Neural progenitor cell (in vitro differentiated cells): ENCODE data around the gene FBXL2.
"Not testable (repeated sequence)": the region's sequence is repeated elsewhere in the genome, so short reads cannot be mapped to it uniquely, and the experiment has no call there.

Experiments
- EZH2phosphoT487 ChIP-seq: fragments of 200-600 bp; sonication (generic); IDR thresholded peaks from 2 replicates; pipeline ENCODE4 v1.6.1; 2017; ENCODE audit warnings: antibody characterized with exemption
- TF ChIP-seq, protein P1 (sequence below): fragments of 200-600 bp; sonication (generic); IDR thresholded peaks from 2 replicates; pipeline ENCODE4 v1.5.1; 2017; ENCODE audit warnings: antibody characterized with exemption, mild to moderate bottlenecking

DNA sequence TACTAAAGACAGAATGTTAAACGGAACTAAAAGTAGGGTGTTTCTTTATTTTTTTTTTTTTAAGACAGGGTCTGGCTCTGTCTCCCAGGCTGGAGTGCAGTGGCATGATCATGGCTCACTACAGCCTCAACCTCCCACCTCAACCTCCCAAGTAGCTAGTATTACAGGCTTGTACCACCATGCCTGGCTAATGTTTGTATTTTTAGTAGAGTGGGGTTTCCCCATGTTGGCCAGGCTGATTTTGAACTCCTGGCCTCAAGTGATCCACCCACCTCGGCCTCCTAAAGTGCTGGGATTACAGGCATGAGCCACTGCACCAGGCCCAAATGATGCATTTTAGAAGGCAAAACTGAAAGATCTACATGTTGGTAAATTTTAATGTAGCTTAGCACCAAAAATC lies 152.1 kb downstream of the FBXL2 start:
- TF ChIP-seq EZH2phosphoT487 = not testable (repeated sequence)
- TF ChIP-seq, protein P1, sequence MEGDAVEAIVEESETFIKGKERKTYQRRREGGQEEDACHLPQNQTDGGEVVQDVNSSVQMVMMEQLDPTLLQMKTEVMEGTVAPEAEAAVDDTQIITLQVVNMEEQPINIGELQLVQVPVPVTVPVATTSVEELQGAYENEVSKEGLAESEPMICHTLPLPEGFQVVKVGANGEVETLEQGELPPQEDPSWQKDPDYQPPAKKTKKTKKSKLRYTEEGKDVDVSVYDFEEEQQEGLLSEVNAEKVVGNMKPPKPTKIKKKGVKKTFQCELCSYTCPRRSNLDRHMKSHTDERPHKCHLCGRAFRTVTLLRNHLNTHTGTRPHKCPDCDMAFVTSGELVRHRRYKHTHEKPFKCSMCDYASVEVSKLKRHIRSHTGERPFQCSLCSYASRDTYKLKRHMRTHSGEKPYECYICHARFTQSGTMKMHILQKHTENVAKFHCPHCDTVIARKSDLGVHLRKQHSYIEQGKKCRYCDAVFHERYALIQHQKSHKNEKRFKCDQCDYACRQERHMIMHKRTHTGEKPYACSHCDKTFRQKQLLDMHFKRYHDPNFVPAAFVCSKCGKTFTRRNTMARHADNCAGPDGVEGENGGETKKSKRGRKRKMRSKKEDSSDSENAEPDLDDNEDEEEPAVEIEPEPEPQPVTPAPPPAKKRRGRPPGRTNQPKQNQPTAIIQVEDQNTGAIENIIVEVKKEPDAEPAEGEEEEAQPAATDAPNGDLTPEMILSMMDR = not testable (repeated sequence)
